ENCODE data around the gene FAT2.

- no peak for TF ChIP-seq POLR2A (IDR thresholded peaks at IDR 0.05; ENCODE audit: low read depth, low read length)
- TF ChIP-seq E2F4 (IDR thresholded peaks at IDR 0.05; ENCODE audit: low read depth, low read length) = no peak
- TF ChIP-seq ZBTB40 (IDR thresholded peaks at IDR 0.05; ENCODE audit: borderline replicate concordance) = no peak
- no peak for TF ChIP-seq NFXL1 (IDR thresholded peaks at IDR 0.05; ENCODE audit: borderline replicate concordance)
- no peak for TF ChIP-seq TARDBP (IDR thresholded peaks at IDR 0.05; ENCODE audit: borderline replicate concordance)
- no peak for TF ChIP-seq SMC3 (IDR thresholded peaks at IDR 0.05; ENCODE audit: borderline replicate concordance, low read length)
- TF ChIP-seq ZSCAN29 (IDR thresholded peaks at IDR 0.05) = no peak
Observed at GRCh38 chr5:151584057-151584937, 6.8 kb downstream of the FAT2 start.
